ENCODE measurements around the gene HELB. TPM values are rescaled to one million over a fixed set of nuclear protein-coding genes. Genes with fewer than 3 reads are reported as not detected.

HELB gene
- total and polyA plus RNA-seq, 2 donors (not counting 3 experiments of a cell fraction or from before 2014, with no cell fraction given): 0.75 to 4.0 TPM

DNA sequence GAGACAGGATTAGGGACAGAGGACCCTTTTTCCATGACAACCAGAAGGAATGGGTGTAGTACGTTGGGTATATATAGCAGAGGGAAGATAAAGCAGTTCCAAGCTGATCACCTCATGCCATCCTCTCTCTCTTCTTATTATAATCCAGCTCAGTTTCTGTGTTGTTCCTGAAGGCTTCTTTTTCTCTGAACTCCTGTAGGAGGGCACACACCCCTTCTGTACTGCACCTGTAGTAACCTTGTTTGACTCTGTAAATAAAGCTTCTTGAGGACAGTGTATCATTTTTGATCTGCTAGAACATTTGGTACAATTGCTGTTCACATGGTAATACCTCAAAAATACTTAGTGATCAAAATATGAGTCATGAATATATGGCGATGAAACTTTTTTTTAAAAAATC lies 33.5 kb downstream of the HELB start:
- Histone ChIP-seq H3K4me2 (ENCODE audit: insufficient read depth, low read length) (no peak overlapping the region), H3K27me3 (ENCODE audit: control insufficient read depth in 2 of 2, insufficient read depth in 2 of 2, low read length in 2 of 2) (no peaks in the 10 kb centered on the region), H3K9me1 (replicated peaks; ENCODE audit: control insufficient read depth, extremely low read depth, insufficient read depth, low read length) (no peaks in the 10 kb centered on the region), H3K27ac (ENCODE audit: insufficient read depth, low read depth, low read length) (no peak overlapping the region), H3K4me1 (ENCODE audit: control insufficient read depth, extremely low read depth, insufficient read depth, low read length) (no peaks in the 10 kb centered on the region), H3K4me3 (replicated peaks in 1 of 3; ENCODE audit: insufficient read depth in 1 of 3, low read depth in 1 of 3, low read length in 3 of 3) (no peak overlapping the region), H3K79me2 (ENCODE audit: control insufficient read depth, insufficient read depth, low read length) (no peaks in the 10 kb centered on the region), H4K20me1 (replicated peaks; ENCODE audit: control insufficient read depth, extremely low read depth, insufficient read depth, low read length) (no peaks in the 10 kb centered on the region), H2AFZ (ENCODE audit: low read depth, low read length) (no peak overlapping the region), H3K36me3 (ENCODE audit: control insufficient read depth in 2 of 2, extremely low read depth in 1 of 2, insufficient read depth in 2 of 2, low read length in 2 of 2) (no peaks in the 10 kb centered on the region), H3K9me3 (replicated peaks; ENCODE audit: control insufficient read depth, insufficient read depth, low read length) (no peaks in the 10 kb centered on the region), H3K9ac (replicated peaks; ENCODE audit: extremely low read depth, insufficient read depth, low read length) (no peak overlapping the region)
- ChIA-PET POLR2A (no interaction called here), CTCF (interaction anchor here (0.5 kb wide), 1 partner anchor 28 kb away, joined by 3 read pairs; no protein-coding TSS in a partner anchor)
- TF ChIP-seq POLR2A (IDR thresholded peaks at IDR 0.05; ENCODE audit: low read depth, low read length): no peak
- DNase-seq (ENCODE audit: low read depth, low spot score): no peak
- no peak for FAIRE-seq
- no TSS peak for BruUV-seq (replicated peaks)
- dilution Hi-C loops (cut with MboI; ENCODE audit: extremely low pct_ligation_motif_present, low sequenced_read_pairs) (no loop called here), intact Hi-C loops (cut with micrococcal nuclease) (no loop called here)

DNA sequence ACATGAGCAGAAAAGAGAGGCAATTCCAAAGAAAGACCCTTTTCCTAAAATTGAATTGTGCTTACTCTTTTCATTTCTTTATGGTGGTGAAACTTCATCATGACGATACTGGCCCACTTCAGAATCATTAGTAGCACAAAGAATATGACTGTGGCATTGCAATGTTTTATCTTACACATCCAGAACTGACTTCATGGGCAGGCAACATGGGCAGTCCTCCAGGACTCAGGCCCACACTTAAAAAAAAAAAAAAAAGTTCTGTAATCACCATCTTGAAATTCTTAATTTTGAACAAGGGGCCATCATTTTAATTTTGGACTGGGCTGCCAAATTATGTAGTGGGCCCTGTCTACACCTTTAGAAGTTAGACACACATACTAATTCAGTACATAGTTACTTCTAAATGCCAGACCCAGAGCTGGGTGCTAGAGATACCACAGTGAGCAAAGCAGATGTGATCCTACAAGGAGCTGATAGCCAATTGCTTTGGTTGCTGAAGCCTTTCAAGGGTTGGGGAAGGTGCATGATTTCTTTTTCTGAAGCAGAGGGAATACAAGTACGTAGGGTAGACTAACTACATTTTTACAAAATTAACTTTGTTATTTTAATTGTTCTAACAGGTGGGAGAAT lies 35.2 kb downstream of the HELB start:
- Histone ChIP-seq H3K9me3 (replicated peaks; ENCODE audit: control insufficient read depth, insufficient read depth, low read length) (no peaks in the 10 kb centered on the region), H3K4me2 (ENCODE audit: insufficient read depth, low read length) (no peak overlapping the region), H2AFZ (ENCODE audit: low read depth, low read length) (no peak overlapping the region), H3K4me3 (replicated peaks in 1 of 3; ENCODE audit: insufficient read depth in 1 of 3, low read depth in 1 of 3, low read length in 3 of 3) (no peak overlapping the region), H4K20me1 (replicated peaks; ENCODE audit: control insufficient read depth, extremely low read depth, insufficient read depth, low read length) (no peaks in the 10 kb centered on the region), H3K9ac (replicated peaks; ENCODE audit: extremely low read depth, insufficient read depth, low read length) (no peak overlapping the region), H3K27me3 (ENCODE audit: control insufficient read depth in 2 of 2, insufficient read depth in 2 of 2, low read length in 2 of 2) (no peaks in the 10 kb centered on the region), H3K9me1 (replicated peaks; ENCODE audit: control insufficient read depth, extremely low read depth, insufficient read depth, low read length) (no peaks in the 10 kb centered on the region), H3K79me2 (ENCODE audit: control insufficient read depth, insufficient read depth, low read length) (no peaks in the 10 kb centered on the region), H3K36me3 (ENCODE audit: control insufficient read depth in 2 of 2, extremely low read depth in 1 of 2, insufficient read depth in 2 of 2, low read length in 2 of 2) (peaks cover 0 to 3% of the 10 kb centered on the region in 2 experiments), H3K4me1 (ENCODE audit: control insufficient read depth, extremely low read depth, insufficient read depth, low read length) (no peaks in the 10 kb centered on the region), H3K27ac (ENCODE audit: insufficient read depth, low read depth, low read length) (no peak overlapping the region)
- CTCF ChIA-PET: no interaction called here
- TF ChIP-seq, protein P1, sequence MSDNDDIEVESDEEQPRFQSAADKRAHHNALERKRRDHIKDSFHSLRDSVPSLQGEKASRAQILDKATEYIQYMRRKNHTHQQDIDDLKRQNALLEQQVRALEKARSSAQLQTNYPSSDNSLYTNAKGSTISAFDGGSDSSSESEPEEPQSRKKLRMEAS (IDR thresholded peaks at IDR 0.05; ENCODE audit: insufficient read depth, insufficient read length): no peak
- TF ChIP-seq FOS (IDR thresholded peaks at IDR 0.05; ENCODE audit: borderline replicate concordance, insufficient read depth, low read length) (no peak), GATA2 (IDR thresholded peaks at IDR 0.05; ENCODE audit: insufficient read depth, insufficient read length, low read depth, low read length) (no peak)
- no peak for FAIRE-seq
- dilution Hi-C loops (cut with MboI; ENCODE audit: extremely low pct_ligation_motif_present, low sequenced_read_pairs) (no loop called here), intact Hi-C loops (cut with micrococcal nuclease) (no loop called here)
- POLR2A ChIA-PET: no interaction called here
- no TSS peak for BruUV-seq (replicated peaks)
- DNase-seq (ENCODE audit: low read depth, low spot score): no peak
